HepG2 (cell line): ENCODE data around the gene ING2. TPM values are rescaled to one million over a fixed set of nuclear protein-coding genes. Genes with fewer than 3 reads are reported as not detected.

Source experiments
- ATF4 ChIP-seq, 2 experiments: fragments of 450-650 bp in 1 of 2; sonication (generic) in 1 of 2; formaldehyde crosslinking; IDR thresholded peaks; 2 replicates each; pipeline versions ENCODE4 v1.5.0 to v1.8.0; 2020 to 2022; ENCODE audit warnings: mild to moderate bottlenecking in 1 of 2, missing genetic modification reagents in 1 of 2
- ATF6 ChIP-seq: sonication (generic); formaldehyde crosslinking; conservative IDR thresholded peaks from 2 replicates; pipeline ENCODE4 v1.4.0; 2020; ENCODE audit warnings: missing genetic modification reagents
- DMTF1 ChIP-seq: sonication (generic); formaldehyde crosslinking; IDR thresholded peaks from 2 replicates; pipeline ENCODE4 v1.4.0; 2020; ENCODE audit warnings: mild to moderate bottlenecking, missing genetic modification reagents
- ELF4 ChIP-seq: sonication (generic); formaldehyde crosslinking; IDR thresholded peaks from 2 replicates; pipeline ENCODE4 v1.5.0; 2020; ENCODE audit warnings: missing genetic modification reagents, mild to moderate bottlenecking, moderate library complexity, borderline replicate concordance
- FOXC1 ChIP-seq: sonication (generic); formaldehyde crosslinking; IDR thresholded peaks from 2 replicates; pipeline ENCODE4 v1.8.0; 2022; ENCODE audit warnings: mild to moderate bottlenecking, missing genetic modification reagents, borderline replicate concordance
- FOXO4 ChIP-seq: sonication (generic); formaldehyde crosslinking; conservative IDR thresholded peaks from 2 replicates; pipeline ENCODE4 v1.8.1; 2023; ENCODE audit warnings: missing genetic modification reagents
- HES4 ChIP-seq: sonication (generic); formaldehyde crosslinking; IDR thresholded peaks from 2 replicates; pipeline ENCODE4 v1.9.0; 2021; ENCODE audit warnings: mild to moderate bottlenecking, missing genetic modification reagents, borderline replicate concordance
- HNRNPK ChIP-seq: fragments of 200-400 bp; formaldehyde crosslinking; IDR thresholded peaks from 2 replicates; pipeline ENCODE4 v1.6.1; 2018; ENCODE audit warnings: low read length, low read depth, moderate library complexity, mild to moderate bottlenecking; ENCODE audit not compliant: poor library complexity, severe bottlenecking
- LCORL ChIP-seq, 2 experiments: fragments of 450-650 bp in 1 of 2; sonication (generic) in 1 of 2; formaldehyde crosslinking in 1 of 2; IDR thresholded peaks; 2 replicates each; pipeline versions ENCODE4 v1.5.0 to v1.6.1; 2017 to 2020; ENCODE audit warnings: antibody characterized with exemption in 1 of 2, missing genetic modification reagents in 1 of 2
- MAZ ChIP-seq, 2 experiments: sonication (generic) in 1 of 2; formaldehyde crosslinking in 1 of 2; IDR thresholded peaks; 2 replicates each; pipeline versions ENCODE4 v1.5.0 to v1.6.1; 2012 to 2020; ENCODE audit warnings: low read depth in 2 of 2, mild to moderate bottlenecking in 2 of 2, borderline replicate concordance in 1 of 2, improper control_type of control experiment in 1 of 2, low read length in 1 of 2, missing genetic modification reagents in 1 of 2, moderate library complexity in 1 of 2
- NR1H2 ChIP-seq: sonication (generic); formaldehyde crosslinking; IDR thresholded peaks from 2 replicates; pipeline ENCODE4 v1.8.1; 2022; ENCODE audit warnings: low read depth, missing genetic modification reagents, borderline replicate concordance
- RAD21 ChIP-seq: fragments of 450-650 bp; formaldehyde crosslinking; IDR thresholded peaks from 2 replicates; pipeline ENCODE4 v1.5.0; 2020; ENCODE audit warnings: mild to moderate bottlenecking
- ZNF17 ChIP-seq: sonication (generic); formaldehyde crosslinking; IDR thresholded peaks from 2 replicates; pipeline ENCODE4 v1.5.0; 2020; ENCODE audit warnings: mild to moderate bottlenecking, missing genetic modification reagents
- ZNF20 ChIP-seq: sonication (generic); formaldehyde crosslinking; IDR thresholded peaks from 2 replicates; pipeline ENCODE4 v1.4.0; 2020; ENCODE audit warnings: mild to moderate bottlenecking, moderate library complexity, missing genetic modification reagents
- ZNF3 ChIP-seq: IDR thresholded peaks from 2 replicates; pipeline ENCODE4 v1.7.0; 2017; ENCODE audit warnings: inconsistent platforms
- ZNF556 ChIP-seq: sonication (generic); formaldehyde crosslinking; IDR thresholded peaks from 2 replicates; pipeline ENCODE4 v1.4.0; 2020; ENCODE audit warnings: mild to moderate bottlenecking, missing genetic modification reagents, borderline replicate concordance
- ZNF777 ChIP-seq: sonication (generic); formaldehyde crosslinking; IDR thresholded peaks from 2 replicates; pipeline ENCODE4 v1.4.0; 2020; ENCODE audit warnings: missing genetic modification reagents
- ZNF790 ChIP-seq: sonication (generic); formaldehyde crosslinking; IDR thresholded peaks from 2 replicates; pipeline ENCODE4 v1.8.0; 2022; ENCODE audit warnings: missing genetic modification reagents, mild to moderate bottlenecking, borderline replicate concordance
- polyA plus RNA-seq, 8 experiments: library from polyadenylated mRNA; depleted of rRNA in 3 of 8; stranded (reverse) in 7 of 8; unstranded in 1 of 8; fragments of >200 nt; fragmentation: Illumina TruSeq in 4 of 8; extraction: Trizol in 4 of 8; gene quantifications; 2 replicates each; pipeline versions ENCODE4 v1.2.1 to v1.2.3, GENCODE V29; 2011 to 2016; ENCODE audit warnings: low read depth in 4 of 8, missing spikeins in 1 of 8, mixed read lengths in 1 of 8; ENCODE audit not compliant: insufficient read depth in 1 of 8
- total RNA-seq, 5 experiments: library from RNA; depleted of rRNA; stranded (reverse); fragments of >200 nt; fragmentation: Illumina TruSeq; extraction: Trizol; gene quantifications; 2 replicates each; pipeline ENCODE4 v1.2.3, GENCODE V29; 2016; ENCODE audit warnings: low read depth in 1 of 5

Gene ING2
- total and polyA plus RNA-seq, 2 of the 13 experiments (the other 11 are each of a cell fraction or from before 2014, with no cell fraction given), result 6.6 to 12.4 TPM

- TF ChIP-seq NR1H2, result no peak
- peak; percentile 12 for TF ChIP-seq MAZ (IDR thresholded peaks at IDR 0.05; ENCODE audit: borderline replicate concordance, low read depth, low read length)
- TF ChIP-seq MAZ (CRISPR knock-in tag; IDR thresholded peaks at IDR 0.05; ENCODE audit: low read depth), result no peak; the same call in 1 of the 2 replicates
- no peak for TF ChIP-seq ZNF3 (CRISPR knock-in tag)
- TF ChIP-seq FOXO4 (CRISPR knock-in tag), result peak; percentile 73; the same call in 1 of the 2 replicates
- no peak for TF ChIP-seq LCORL (IDR thresholded peaks at IDR 0.05)
- peak; percentile 5; the same call in 1 of the 2 replicates for TF ChIP-seq LCORL (CRISPR knock-in tag; IDR thresholded peaks at IDR 0.05)
- TF ChIP-seq ZNF556, result no peak; the same call in 1 of the 2 replicates
- TF ChIP-seq HES4 (CRISPR knock-in tag), result peak; percentile 76; the same call in 1 of the 2 replicates
- peak; percentile 8; the same call in 1 of the 2 replicates for TF ChIP-seq ZNF777
- TF ChIP-seq ZNF20 (CRISPR knock-in tag), result 0 out of 2 replicates have a peak, but pooled peaks have one; percentile 6
- 0 out of 4 replicates have a peak, but pooled peaks of 1 of the 2 experiments have one; percentile 7 for TF ChIP-seq ATF4 (CRISPR knock-in tag; IDR thresholded peaks at IDR 0.05)
- TF ChIP-seq ATF6 (CRISPR knock-in tag), result 0 out of 2 replicates have a peak, but pooled peaks have one; percentile 8
- no peak for TF ChIP-seq DMTF1 (CRISPR knock-in tag)
- peak; percentile 5; the same call in 1 of the 2 replicates for TF ChIP-seq RAD21 (CRISPR knock-in tag)
- no peak for TF ChIP-seq ZNF790 (CRISPR knock-in tag)
- 0 out of 2 replicates have a peak, but pooled peaks have one; percentile 11 for TF ChIP-seq ELF4 (CRISPR knock-in tag)
- TF ChIP-seq ZNF17 (CRISPR knock-in tag), result no peak
- peak; percentile 5 for TF ChIP-seq HNRNPK
- TF ChIP-seq FOXC1 (CRISPR knock-in tag), result 0 out of 2 replicates have a peak, but pooled peaks have one; percentile 1
Observed at GRCh38 chr4:183504930-183505610, at the start of gene ING2 (continued).
